Stimulated activated CD4-positive, alpha-beta T cell treated with anti-CD3 and anti-CD28 coated beads, Interleukin-12 subunit alpha, Interleukin-12 subunit beta, amount 100 ng/mL, for 24 hours (primary cell): ENCODE data around the gene TNP2.
"Not testable (repeated sequence)": the region's sequence is repeated elsewhere in the genome, so short reads cannot be mapped to it uniquely, and the experiment has no call there.

Source experiments
- DNase-seq, 2 experiments: peaks; one replicate each; pipeline ENCODE4 v3.0.0-alpha.2; 2020; ENCODE audit warnings: low read depth in 2 of 2

The TNP2 gene

DNA sequence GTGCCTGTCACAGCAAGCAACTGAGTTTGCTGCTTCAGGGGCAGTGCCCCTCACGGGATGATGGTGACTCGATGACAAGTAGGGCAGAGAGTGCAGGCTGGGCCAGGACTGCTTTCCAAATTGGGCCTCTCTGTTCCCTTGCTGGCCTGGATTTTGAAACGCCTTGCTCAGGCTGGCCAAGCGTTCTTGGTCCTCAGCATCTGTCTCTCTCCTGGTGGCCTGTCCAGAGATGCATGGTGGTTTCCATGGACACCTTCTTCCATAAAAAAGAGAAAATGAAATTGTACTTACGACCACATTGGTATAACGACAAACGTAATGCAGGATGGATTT lies 31.4 kb upstream of the TNP2 start:
- no peak for DNase-seq

DNA sequence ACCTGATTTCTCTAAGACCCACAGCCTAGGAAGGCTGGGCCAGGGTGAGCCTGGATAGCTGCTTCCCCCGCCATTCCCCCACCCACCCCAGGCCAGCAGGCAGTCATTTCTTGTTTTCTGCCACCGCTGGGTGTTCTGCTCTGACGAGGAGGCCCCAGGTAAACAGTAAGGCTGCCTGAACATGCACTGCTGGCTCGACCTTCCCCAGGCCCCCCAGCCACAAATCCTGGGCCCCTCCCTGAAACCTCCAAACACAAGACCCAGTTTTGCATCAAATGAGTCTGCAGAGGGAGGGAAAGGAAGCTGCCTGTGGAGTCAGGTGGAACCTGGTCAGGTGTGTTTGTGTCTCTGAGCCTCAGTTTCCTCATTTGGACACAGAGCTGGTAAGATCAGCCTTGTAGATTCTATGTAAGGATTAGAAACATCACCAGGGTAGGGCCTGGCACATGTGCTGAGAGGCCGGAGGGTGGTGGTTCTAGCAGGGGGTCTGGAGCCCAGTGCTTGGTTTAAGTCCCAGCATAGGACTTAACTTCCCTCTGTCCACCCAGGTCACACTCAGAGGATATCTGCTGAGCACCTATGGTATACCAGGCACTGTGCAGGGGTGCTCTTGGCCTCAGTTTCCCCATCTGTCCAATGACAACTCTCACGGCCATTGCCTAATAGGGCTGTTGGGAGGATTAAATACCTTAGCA lies 30.9 kb upstream of the TNP2 start:
- DNase-seq: no peak

DNA sequence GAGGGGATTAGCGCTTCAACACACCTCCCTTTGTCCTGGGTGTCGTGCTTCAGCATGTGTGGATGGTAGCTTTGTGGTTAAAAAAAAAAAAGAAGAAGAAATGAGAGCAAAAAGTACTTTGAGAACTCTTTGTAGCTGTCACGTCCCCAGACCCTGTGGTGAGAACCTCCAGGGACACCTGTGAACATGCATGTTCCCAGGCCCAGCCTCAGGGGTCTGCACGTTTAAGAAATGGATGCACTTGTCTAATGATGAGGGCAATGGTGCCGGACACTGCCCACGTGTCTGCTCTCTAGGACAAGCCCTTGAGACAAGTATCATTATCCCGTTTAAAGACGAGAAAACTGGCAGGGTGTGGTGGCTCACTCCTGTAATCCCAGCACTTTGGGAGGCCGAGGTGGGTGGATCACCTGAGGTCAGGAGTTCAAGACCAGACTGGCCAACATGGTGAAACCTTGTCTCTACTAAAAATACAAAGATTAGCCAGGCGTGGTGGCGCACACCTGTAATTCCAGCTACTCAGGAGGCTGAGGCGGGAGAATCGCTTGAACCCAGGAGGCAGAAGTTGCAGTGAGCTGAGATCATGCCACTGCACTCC lies 29.9 kb upstream of the TNP2 start:
- DNase-seq: not testable (repeated sequence)

DNA sequence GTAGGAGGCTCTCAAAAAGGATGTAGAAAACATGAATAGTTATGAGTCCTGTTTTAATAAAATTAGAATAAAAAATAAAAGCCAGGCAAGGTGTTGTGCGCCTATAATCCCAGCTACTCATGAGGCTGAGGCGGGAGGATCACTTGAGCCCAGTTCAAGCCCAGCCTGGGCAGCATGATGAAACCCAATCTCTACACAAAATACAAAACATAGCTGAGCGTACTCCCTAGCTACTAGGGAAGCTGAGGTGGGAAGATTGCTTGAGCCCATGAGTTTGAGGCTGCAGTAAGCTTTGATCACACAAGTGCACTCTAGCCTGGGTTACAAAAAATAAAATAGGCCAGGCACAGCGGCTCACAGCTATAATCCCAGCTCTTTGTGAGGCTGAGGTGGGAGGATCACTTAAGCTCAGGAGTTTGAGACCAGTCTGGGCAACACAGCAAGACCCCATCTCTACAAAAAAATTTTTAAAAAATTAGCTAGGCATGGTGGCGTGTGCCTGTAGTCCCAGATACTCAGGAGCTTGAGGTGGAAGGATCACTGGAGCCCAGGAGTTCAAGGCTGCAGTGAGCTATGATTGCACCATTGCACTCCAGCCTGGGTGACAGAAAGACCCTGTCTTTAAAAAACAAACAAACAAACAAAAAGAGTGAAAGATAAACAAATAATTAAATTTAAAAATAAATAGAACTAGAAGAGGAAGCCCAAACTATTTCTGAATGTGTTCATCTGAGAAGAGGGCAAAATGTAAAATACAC lies 29.2 kb upstream of the TNP2 start:
- no peak for DNase-seq

DNA sequence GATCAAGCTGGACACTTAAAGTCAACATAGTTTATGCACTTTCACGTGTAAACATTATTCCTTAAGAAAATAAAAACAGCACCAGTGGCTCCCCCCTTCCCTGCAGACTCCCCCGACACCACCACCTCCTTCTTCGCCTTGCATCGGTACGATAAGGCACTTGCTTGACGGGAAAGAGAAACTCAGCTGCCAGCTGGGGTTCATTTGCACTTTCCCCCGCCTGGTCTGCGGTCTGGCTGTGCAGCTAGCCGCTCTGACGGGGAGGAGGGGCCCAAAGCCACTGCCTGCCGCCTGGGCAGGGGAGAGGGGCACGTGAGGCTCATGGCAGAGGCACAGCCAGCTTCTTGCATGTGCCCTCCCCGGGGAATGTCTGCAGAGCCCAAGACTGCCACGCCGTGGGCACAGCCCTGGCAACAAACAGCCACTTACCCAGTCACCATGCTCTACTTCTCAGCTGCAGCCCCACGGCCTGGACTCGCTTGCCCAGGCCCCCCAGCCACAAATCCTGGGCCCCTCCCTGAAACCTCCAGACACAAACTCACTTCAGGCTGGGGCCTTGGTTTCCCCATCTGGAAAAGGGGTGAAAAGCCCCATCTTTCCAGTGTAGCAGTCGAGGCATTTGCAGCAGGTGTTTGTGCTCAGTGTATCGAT lies 28.5 kb upstream of the TNP2 start:
- peak; percentile 32 to 56 for DNase-seq

DNA sequence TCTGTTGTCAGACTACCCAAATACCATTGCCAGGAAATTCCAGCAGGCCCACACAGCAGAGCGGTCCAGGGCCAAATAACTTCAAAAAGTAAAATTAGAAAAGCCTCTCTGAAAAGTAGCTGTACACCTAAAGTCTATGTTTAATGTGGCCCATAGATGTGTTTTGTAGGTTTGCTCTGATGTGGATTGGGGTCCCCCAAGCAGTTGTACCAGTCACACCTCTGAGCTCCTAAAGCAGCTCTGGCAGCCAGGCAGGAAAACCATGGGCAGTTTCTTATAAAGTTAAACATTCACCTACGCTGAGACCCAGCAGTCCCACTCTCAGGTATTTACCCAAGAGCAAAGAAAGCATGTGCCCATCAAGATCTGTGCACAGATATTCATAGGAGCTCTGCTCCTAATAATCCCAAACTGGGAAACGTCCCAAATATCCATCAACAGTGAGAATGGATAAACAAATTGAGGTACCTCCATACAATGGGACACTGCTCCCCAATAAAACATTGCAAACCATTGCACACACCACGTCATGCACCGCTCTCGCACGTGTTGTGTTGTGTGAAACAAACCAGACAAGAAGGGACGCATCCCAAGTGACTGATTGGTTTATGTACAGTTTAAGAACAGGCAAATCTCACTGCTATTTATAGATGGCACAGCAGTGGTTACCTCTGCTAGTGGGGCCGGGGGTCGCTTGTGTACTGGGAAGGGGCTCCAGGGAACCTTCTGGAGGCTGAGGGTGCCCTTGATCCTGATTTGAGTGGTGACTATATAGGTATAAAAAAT lies 27.8 kb upstream of the TNP2 start:
- DNase-seq: no peak

DNA sequence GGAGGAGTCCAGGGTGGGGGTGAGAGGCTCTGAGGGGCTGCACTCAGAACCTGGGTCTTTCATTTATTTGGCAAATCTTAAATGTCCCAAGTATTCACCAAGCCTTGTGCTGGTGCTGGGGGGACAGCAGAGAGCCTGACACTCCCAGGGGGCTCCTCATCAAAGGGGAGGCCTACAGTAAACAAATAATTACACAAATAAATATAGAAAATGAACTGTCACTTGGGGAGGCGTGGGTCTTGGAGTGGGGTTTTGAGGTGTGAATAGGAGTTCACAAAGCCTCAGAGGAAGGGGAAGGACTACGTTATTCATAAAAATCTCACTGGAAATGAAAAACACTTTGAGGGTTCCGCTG lies 27.2 kb upstream of the TNP2 start:
- no peak for DNase-seq

DNA sequence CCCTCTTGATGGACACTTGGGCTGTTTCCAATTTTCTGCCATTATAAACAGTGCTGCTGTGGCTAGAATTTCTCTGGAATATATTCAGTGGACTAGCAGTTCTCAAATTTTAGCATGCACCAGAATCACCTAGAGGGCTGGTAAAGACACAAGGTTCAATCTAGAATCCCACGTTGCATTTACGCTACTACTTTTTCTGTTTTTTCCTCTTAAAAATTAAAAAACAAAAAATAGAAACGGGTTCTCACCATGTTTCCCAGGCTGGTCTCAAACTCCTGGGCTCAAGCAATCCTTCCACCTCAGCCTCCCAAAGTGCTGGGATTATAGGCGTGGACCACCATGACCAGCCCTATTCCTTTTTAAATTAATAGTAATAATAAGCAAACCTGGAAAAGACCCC lies 26.5 kb upstream of the TNP2 start:
- no peak for DNase-seq

DNA sequence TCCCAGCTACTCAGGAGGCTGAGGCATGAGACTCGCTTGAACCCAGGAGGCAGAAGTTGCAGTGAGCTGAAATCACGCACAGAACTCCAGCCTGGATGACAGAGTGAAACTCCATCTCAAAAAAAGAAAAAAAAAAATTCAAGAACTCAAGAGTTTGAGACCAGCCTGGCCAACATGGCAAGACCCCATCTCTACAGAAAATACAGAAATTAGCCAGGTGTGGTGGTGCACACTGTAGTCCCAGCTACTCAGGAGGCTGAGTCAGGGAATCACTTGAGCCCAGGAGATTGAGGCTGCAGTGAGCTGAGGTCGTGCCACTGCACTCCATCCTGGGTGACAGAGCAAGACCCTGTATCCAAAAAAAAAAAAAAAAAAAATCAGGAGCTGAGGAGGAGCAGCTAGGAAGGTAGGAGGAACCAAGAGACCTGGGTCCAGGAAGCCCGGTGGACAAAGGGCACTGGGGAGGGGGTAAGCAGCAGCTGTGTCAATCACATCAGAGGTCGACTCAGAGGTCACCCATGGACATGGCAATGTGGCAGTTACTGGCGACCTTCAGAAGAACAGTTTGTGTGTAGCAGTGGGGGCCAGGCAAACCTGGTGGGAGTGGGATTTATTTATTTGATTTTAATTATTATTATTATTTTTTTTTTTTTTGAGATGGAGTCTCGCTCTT lies 23.1 kb upstream of the TNP2 start:
- DNase-seq: no peak

DNA sequence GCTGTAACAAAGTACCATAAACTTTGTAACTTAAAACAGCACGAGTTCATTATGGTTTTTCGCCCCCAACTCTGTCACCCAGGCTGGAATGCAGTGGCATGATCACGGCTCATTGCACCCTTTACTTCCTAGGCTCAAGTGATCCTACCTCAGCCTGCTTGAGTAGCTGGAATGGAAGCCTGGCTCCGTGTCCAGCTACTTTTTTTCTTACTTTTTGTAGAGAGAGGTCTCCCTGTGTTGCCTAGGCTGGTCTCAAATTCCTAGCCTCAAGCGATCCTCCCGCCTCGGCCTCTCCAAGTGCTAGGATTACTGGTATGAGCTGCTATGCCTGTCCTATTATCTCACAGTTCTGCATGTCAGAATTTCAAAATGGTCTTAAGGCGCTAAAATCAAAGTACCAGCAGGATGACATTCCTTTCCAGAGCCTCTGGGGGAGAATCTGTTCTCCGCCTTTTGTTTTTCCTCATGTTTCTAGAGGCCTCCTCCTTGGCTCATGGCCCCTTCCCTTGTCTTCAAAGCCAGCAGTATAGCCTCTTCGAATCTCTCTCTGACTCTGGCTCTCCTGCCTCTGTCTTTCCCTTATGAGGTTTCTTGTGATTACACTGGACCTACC lies 22.1 kb upstream of the TNP2 start:
- no peak for DNase-seq

DNA sequence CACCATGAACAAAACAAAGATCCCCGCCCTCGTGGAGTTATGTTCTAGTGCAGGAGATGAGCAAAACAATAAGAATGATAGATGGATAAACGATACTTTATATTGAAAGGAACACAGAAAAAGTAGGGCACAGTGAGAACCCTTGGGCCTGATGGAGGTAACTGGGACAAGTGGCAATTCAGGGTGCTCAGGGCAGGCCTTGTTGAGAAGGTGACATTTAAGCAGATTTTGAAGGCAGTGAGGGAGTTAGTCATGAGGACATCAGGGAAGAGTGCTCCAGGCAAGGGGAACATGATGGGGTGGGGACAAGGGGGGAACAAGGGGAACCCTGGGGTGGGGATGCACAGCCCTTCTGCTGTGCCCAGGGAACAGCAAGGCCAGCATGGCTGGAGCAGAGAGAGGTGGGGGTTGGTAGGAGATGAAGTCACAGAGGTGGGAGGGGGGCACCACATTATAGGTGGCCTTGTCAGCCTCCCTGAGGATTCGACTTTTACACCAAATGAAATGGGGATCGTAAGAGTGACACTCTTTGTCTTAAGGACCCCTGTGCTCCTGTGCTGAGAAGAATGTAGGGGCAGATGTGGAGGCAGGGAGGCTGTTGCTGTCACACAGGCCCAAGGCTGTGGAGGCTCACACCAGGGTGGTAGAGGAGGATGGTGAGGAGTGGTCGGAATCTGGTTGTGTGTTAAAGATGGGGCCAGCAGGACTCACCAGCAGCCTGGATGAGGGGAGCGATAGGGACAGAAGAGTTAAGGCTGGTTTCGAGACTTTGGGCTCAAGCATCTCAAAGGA lies 21.2 kb upstream of the TNP2 start:
- no peak for DNase-seq

DNA sequence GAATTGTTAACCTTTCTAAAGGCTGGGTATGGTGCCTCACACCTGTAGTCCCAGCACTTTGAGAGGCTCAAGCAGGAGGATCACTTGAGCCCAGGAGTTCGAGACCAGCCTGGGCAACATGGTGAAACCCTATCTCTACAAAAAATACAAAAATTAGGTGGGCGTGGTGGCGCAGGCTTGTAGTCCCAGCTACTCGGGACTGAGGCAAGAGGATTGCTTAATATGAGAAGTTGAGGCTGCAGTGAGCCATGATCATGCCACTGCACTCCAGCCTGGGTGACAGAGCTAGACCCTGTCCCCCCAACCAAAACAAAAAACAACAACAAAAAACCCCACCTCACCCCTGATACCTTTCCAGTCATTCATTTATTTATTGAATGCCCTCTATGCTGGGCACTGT lies 20.6 kb upstream of the TNP2 start:
- DNase-seq: not testable (repeated sequence)

DNA sequence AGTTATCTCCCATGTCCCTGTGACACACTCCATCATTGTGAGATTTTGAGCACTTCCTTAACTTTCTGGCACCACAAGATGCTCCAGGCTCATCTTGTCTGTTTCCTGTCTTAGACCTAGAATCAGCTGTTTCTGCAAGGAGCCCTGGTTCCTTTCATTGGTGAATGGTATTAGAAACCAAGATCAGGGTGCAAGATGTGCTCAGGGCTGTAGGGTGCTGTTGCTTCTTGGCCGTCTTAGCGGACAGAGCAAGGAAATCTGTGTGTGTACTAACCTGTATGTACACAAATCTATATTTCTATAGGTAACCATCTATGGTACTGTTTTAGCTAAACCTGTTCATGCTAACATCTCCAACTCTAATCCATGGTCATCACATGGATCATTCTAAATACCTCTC lies 20.1 kb upstream of the TNP2 start:
- no peak for DNase-seq

DNA sequence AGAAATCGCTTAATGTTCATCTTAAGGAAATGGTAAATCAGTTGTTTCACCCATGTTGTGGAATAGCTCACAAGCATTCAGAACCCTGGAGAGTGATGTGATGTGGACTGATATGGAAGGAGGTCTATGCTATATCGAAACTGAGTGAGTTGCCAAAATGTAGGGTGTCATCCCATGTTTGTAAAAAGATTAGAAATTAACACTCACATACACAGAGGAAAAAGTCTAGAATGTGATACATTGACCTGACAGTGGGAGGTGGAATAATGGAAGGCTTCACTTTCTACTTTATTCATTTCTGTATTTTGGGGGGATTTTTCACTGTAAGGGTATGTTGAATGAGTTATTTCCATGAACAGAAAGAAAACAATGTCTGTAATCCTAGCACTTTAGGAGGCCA lies 16.7 kb upstream of the TNP2 start:
- no peak for DNase-seq

DNA sequence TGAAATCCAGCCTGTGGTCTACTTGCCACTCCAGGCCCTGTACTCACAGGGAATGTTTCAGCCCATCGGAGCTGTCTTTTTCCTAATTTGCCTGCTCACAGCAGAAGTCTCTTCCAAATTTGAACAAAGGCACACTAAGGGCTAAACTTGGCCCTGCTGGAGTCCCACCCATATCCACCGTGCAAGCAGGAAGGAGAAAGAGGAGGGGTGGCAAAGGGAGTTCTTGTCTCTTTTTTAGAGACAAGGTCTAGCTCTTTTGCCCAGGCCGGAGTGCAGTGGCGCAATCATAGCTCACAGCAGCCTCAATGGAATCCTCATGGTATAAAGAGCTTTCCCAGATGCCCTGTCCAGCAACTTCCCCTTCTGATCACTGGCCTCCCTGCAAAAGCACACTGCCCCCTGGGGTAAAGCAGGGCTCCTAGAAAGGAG lies 14.7 kb upstream of the TNP2 start:
- no peak for DNase-seq

DNA sequence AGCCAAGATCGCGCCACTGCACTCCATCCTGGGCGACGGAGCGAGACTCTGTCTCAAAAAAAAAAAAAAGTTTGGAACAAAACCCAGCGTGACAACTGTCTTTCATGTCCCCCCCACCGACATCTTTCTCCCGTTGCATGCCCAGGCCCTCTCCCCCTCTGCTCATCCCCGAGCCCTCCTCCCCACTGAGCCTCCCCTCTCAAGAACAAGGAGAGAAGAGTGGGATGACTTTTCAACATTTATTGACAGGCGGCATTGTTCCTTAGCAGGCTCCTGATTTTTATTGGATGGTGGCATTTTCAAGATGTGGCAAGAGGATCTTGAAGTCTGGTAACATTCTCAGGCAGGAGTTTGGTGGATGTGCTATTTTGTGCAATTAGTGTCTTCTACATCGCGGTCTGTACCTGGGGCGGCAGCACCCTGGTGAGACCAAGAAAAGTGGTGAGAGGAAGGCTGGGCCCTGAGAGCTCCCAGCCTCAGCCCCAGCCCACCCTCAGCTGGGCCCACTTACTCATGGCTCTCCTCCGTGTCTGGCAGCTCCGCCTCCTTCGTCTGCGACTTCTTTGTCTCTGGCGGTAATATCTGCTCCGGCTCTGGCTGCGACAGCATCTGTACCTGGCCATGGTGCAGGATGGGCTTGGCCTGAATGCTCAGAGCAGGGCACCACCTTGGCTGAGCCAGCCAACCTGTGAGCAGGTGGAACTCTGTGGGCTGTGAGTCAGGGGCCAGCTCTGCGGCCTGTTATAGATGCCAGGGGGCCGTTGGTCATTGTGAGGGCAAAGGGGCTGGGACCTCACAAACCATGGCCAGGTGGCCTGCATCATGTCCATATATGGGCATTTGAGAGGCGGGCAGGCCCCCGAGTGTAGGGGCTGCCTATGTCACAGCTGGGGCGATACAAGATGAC lies 11.7 kb upstream of the TNP2 start, which contains the start of gene PRM1:
Gene PRM1 (minus strand): TSS at position 715 of the 907 bp plus-strand sequence. CDS start 92 bp downstream, at position 623.
- DNase-seq: no peak

DNA sequence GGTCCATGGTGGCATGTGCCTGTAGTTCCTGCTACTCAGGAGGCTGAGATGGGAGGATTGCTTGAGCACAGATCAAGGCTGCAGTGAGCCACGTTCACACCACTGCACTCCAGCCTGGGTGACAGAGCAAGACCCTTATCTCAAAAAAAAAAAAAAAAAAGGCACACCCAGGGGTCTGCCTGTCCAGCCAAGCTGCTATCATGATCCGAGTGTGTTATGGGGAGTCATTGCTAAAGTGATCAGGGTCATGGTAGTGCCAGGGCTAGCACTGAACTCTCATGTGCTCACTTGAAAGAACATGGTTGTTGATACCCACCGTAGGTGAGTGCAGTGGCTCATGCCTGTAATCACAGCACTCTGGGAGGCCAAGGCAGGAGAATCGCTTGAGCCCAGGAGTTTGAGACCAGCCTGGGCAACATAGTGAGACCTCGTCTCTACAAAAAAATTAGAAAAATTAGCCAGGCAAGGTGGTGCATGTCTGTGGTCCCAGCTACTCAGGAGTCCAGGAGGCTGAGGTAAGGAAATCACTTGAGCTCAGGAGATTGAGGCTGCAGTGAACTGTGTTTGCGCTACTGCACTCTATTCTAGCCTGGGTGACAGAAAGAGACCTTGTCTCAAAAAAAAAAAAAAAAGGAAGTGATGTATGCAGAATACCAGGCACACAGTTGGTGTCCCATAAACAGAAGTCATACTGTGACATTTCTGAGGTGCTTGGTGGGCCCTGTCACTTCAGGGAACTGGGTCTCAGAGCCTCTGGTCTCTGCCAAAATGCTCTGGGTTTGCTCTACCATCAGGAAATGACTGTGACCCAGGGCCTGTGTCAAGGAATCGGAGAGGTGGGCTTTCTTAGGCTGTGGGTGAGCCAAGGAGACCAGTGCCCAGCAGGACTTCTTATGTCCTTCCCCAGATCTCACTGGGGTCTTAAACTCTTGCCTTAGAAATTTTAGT lies 9.8 kb upstream of the TNP2 start:
- no peak for DNase-seq
